ENCODE measurements around the gene AGBL1. TPM values are rescaled to one million over a fixed set of nuclear protein-coding genes. Genes with fewer than 3 reads are reported as not detected.
"Not testable (repeated sequence)": the region's sequence is repeated elsewhere in the genome, so short reads cannot be mapped to it uniquely, and the experiment has no call there.

The AGBL1 gene
- polyA plus RNA-seq, 1 donor, result 11.7 TPM

DNA sequence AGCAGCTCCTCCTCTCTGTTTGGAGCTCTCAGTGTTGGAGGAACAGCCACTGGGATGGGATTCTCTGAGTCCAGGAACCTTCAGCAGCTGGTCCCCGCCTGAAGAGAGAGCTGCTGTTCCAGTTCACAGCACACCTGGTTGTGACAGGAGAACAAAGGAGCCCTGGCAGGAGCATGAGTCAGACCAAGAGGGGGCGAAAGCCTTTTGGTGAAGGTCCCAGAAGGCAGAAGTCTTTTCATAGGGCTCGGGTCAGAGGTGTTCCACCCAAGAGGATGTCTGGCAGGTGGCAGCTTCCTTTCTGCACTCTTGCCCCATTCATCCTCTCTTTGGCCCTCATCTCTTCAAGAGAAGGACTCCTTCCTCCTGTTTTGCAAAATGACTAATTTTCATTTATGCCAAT lies 799.2 kb downstream of the AGBL1 start:
- DNase-seq, result not testable (repeated sequence)

GRCh38 chr15:86879250-86880229 lies 799.9 kb downstream of the AGBL1 start:
- no peak for DNase-seq

DNA sequence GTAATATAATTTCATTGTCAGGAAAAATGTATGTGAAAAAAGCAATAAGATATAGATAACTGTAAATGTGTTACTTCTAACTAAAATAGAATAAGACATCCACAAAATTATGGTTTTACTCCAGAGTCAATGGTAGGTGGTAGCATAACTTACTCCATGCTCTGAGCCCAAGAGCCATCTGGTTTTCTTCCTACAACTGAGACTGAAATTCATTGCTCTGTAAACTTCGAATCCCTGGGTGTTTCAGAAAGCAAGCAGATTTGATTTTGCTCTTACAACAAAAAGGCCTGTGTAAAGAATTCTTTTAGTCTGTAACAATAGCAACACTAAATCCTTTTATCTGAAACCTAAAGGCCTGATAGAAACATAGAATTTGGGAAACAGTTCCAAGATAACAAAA lies 805.9 kb downstream of the AGBL1 start:
- no peak for DNase-seq

GRCh38 chr15:86892774-86893449 lies 813.2 kb downstream of the AGBL1 start:
- no peak for DNase-seq

DNA sequence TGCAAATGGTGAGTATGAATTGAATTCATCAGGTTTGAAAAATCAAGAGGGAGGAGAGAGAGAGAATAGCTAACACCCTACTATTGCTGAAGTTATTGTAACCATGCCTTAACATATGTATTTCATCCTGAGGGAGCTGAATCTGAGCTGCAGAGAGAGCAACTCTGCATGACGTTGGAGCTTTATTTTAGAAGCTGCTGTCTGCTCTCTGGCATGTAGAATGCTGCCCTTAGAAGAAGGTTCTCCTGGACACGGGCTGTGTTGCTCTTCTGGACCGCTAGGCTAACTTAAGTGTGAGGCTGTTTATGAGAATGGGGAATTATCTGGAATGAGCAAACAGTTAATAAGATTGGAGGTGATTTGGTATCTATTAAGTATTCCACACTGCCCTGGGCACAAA lies 814.6 kb downstream of the AGBL1 start:
- DNase-seq, result no peak

DNA sequence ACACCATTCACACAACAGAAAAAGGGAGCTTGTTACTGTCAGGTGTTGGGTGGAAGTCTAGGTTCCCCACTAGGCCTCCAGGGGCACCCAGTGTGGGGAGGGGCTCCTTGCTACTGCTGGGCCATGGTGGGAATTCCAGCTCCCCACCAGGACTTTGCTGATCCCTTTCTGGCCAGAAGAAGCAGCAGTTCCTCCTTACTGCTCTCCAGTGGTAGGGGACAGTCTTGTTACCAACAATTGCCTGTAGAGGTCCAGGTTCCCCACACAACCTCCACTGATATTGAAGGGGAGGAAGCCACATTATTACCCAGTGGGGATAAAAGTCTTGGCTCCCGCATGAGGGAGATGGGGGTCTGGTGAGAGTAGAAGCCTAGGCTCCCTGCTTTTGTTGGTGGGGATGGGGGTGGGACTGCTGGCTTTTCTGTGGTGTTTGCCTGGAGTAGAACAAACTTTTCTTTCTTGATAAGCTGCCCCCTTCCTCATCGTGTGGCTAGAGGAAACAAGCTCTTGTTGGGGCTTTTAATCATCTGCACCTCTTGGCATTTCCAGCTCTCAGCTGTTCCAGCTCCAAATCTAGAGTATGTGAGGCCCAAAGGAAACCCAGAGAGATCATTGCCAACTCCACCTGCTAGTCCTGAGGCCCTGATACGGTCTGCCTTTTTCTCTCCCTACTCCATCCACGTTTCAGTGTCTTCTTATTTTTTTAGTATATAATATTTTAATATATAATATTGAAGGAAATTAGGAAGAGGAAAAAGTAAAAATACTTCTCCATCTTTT lies 824.2 kb downstream of the AGBL1 start:
- DNase-seq, result no peak

- no peak for DNase-seq
Observed at GRCh38 chr15:86905625-86906256, 826.1 kb downstream of the AGBL1 start.

DNA sequence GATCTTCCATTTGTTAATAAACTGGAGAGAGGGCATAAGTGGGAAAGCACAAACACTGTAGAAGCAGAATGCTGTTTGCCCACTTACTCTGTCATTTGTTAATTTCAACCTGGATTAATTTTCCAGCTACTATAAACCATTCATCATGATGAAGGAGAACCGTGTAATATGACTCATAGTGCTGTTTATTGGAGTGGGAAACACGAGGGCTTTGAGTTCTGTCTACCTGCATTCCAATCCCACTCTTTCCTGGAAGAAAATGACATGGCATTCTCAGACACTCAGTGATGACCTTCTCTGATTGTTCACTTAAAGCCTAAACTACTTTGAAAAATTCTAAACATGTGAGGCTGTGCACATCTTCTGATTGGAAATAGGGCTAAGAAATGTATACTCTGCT lies 826.7 kb downstream of the AGBL1 start:
- DNase-seq, result no peak

GRCh38 chr15:86911022-86911421 lies 831.4 kb downstream of the AGBL1 start:
- no peak for DNase-seq

DNA sequence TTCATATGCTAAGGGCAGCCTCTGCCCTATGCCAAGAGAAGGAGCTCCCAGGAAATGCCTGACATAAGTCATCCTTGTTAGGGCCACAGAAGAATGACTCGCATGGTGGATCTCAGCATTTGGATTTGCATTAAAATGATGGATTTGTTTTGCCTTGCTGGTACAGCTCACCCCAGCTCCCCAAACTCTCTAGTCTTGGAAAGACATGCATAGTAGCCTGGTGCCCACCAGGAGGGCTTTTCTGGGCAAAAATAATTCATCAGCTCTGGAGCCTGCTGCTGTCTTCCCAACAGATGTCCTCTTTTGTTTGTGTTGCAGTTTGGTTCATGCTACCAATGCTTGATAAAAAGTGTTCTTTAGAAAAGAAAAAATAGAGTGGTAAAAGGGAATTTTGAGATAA lies 833.0 kb downstream of the AGBL1 start:
- DNase-seq, result no peak

- DNase-seq, result peak; percentile 34
Observed at GRCh38 chr15:86915811-86916331, 836.2 kb downstream of the AGBL1 start.

DNA sequence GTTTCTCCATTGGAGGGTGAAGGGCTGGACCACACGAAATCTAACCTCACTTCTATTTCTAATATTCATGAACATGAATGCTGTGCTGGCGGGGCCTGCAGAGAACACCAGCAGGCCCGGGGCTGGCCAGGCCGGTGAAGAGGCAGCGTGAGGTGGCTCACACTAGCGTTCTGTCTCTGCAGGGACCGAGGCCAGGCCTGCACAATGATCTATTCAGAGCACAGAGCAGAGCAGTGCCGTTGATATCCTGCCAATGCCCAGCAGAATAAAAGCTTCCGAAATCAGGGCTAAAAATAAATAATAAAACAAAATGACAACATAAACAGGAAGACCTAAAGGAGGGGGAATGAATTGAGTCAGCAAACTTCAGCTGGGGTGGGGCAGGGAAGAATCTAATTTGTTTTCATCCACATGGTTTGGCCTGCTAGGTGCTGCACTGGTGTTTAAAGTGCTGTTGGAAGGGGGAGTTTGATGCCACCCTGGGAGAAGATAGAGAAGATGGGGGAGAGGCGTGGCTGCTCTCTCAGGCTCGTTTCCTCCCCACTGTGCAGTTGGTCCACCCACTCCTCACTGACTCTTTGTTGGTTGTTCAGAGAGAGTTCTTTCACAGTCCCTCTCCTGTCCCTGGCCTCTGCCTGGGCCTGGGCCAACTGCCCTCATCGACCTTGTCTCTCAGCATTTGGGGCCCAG lies 837.1 kb downstream of the AGBL1 start:
- no peak for DNase-seq

GRCh38 chr15:86917361-86917671 lies 837.6 kb downstream of the AGBL1 start:
- DNase-seq, result no peak

DNA sequence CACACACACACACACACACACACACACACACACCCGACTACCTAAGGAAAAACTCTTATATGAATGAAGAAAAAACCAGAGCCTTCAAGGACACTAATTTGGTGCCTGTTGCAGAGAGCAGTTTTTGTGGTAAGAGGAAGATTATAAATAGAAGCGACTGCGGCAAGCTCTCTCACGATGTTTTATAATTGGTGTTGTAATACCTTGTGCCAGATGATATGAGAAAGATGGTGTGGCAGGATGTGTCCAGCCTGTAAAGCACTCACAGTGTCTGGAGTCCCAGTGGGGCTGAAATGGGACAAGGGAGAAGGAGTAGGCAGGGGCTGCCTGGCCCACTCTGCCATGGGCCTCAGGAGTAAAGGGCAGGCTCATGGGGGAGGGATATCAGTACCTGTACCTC lies 839.9 kb downstream of the AGBL1 start:
- no peak for DNase-seq

- DNase-seq, result no peak
Observed at GRCh38 chr15:86929461-86929860, 849.8 kb downstream of the AGBL1 start.

- no peak for DNase-seq
Observed at GRCh38 chr15:86932456-86932855, 852.8 kb downstream of the AGBL1 start.

DNA sequence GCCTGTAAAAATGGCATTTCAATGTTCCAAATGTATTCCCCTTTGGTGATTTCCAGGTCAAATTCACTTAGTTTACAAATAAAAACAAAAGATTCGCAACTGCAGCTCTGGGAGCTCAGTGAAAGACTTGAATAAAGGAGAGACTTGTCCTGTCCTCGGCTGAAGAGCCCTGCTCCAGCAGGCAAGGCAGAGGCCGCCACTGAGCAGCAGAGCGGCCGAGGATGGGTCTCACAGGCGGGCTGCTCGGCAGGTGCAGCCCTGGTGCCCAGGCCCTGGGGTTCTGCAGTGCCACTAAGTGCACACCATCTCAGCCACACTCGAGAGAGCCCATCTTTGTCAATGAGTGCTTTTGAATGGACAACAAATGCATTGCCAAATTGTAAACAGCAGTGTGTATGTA lies 856.2 kb downstream of the AGBL1 start:
- no peak for DNase-seq

GRCh38 chr15:86942285-86942684 lies 862.6 kb downstream of the AGBL1 start:
- DNase-seq, result no peak

DNA sequence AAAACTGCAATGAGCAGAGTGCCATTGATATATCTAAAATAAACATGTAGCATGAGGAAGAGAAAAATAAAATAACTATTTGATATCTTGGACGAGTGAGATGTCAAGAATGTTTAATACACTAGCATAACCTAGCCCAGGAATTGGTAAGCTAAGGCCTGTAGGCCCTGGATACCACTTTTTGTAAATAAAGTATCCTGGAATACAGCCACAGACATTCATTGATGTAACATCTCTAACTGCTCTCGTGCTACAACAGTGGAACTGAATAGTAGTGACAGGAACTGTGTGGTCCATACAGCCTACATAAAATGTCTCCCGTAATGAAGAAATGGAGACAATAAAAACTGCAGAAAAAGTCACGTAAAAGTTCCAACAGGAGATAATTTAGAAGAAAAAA lies 869.0 kb downstream of the AGBL1 start:
- DNase-seq, result no peak

DNA sequence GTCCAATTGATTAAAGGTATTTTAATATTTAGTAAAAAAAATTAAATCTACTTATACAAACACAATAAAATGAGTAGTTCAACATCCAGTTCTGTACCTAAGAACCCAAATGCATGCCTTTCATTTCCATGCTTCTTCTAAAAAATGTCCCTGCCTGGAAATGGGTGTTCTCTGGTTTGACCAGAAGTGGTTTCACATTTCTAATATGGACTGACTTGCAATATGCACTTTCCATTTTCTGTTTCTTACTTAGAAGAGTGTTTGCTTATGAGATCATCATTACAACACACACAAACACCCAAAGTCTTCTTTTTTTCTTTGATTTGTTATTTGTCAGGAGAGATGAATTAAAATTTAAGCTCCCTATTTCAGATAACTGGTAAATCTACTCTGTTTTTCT lies 879.6 kb downstream of the AGBL1 start:
- no peak for DNase-seq

DNA sequence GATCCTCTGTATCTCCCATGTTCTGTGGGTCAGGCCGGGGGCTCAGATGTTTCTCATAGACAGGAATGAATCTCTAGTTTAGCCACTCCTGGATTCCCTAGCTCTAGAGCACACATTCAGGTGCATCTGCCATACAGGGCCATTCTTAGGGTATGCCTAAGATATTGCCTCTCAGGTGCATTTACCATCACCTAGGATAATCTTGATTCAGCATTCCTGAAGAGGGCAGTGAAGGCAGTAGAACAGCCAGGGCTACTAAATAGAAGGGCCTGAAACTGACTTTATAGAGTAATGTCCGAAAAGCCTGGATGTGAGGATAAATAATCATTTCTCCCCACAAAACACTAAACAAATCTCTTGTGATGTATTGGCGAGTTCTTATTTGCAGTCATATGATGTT lies 882.0 kb downstream of the AGBL1 start:
- no peak for DNase-seq

GRCh38 chr15:86964271-86964670 lies 884.6 kb downstream of the AGBL1 start:
- no peak for DNase-seq
